HG02852 (cell line): ENCODE data around the gene TALDO1.

Experiments used
- ATAC-seq: cut with Tn5 transposase; IDR thresholded peaks from one replicate; pipeline ENCODE4 v1.9.1; 2021; ENCODE audit warnings: mild to moderate bottlenecking, moderate library complexity; ENCODE audit not compliant: unreplicated experiment

The TALDO1 gene

GRCh38 chr11:747158-748006 is at the start of gene TALDO1:
TSS of gene TALDO1 (plus strand) at chr11:747464. CDS start at chr11:747482, 18 bp downstream.
- ATAC-seq: peak; percentile 92

- no peak for ATAC-seq
These were observed 49.4 kb upstream of the TALDO1 start for GRCh38 chr11:697811-698311.

DNA sequence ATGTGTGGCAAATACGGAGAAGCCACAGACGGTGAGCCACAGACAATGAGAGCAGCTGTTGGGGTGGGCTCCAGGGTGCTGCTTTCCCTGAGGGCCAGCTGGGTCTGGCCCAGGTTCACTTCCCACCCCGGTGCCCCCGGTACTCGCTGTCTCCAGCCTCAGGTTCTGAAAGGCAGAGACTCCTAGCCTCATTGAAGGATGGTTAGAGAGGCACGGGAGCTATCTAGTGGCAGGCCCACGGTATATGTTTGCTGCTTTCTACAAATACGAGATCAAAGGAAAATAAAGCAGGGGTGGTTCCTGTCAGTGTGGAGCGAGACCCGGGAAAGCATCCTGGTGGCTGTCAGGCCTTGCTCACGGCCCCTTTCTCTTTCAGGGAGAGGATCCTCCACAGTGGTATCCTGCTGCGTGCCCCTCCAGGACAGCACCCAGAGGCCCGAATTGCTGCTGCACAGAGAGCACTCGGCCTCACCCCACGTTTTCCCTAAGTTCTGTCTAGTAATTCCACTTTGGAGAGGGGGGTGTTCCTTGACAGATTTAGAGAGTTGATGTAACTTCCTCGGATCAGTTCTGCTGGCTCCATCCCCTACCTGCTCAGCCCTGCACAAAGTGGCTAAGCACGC is 48.7 kb upstream of the TALDO1 start:
- ATAC-seq: no peak

- no peak for ATAC-seq
These were observed 48.2 kb upstream of the TALDO1 start for GRCh38 chr11:699116-699508.

DNA sequence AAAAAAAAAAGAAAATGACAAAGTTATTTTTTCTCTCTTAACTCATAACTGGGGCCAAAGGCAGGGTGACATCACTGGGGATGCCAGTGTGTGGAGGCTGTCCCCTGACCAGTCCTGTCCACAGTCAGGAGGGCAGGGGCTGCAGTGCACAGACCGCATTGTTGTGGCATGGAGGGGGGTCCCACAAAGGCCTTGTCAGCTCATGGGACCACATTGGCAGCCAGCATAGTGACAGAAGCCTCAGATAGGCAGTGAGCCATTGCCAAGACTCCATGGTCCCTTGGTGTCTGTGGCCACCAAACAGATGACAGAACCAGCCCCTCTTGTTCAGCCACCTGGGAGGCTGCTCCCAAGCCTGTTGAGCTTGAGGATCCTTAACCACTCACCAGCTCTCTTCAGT is 47.5 kb upstream of the TALDO1 start:
- ATAC-seq: no peak

- ATAC-seq: no peak
These were observed 45.4 kb upstream of the TALDO1 start for GRCh38 chr11:701741-702461.

DNA sequence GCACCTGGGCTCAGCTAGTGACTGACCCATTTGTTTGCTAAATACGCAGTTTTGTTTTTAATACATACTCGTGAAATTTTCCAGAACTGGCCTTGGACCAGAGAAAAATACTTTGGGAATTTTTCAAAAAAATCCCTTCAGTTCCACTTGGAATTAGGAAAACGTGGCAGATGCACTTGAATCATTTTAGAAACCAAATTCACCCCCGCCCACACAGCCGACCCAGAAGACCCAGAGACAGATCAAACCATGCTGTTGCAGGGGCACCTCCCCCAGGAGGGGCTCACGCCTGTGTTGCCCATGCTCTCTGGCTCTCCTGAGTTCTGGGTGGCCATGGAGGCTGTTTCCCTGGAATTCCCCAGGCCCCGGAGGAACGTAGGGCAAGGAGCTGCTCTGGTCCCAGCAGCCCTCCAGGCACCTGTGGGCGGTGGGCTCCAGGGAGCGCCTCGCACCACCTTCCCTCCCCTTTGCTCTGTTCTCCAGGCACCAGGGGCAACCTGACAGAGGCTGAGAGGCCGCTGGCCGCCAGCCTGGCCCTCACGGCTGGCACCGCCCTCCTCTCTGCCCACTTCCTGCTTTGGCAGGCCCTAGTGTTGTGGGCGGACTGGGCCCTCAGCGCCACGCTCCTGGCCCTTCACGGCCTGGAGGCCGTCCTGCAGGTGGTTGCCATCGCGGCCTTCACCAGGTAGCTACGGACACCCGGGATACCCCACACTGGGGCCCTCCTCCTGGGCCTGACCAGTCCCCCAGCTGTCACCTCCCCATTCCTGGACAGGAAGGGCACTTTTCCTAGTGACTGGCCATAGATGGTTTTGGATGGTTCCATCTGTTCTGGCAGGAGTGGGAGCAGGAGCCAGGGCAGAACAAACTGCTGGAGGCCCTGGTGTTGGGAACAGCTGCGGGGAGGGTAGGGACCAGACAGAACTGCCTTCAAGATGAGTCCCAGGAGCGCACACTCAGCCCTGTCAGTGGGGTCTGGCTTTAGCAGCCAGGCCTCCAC is 44.5 kb upstream of the TALDO1 start:
- no peak for ATAC-seq

GRCh38 chr11:703506-703905 is 43.8 kb upstream of the TALDO1 start:
- no peak for ATAC-seq

- ATAC-seq: no peak
These were observed 43.0 kb upstream of the TALDO1 start for GRCh38 chr11:704228-704674.

- ATAC-seq: no peak
These were observed 42.3 kb upstream of the TALDO1 start for GRCh38 chr11:704781-705645.

GRCh38 chr11:705646-706438 is 41.4 kb upstream of the TALDO1 start, which contains the start of gene EPS8L2:
TSS of gene EPS8L2 (plus strand) at chr11:706231. CDS start at chr11:709408, 3,177 bp downstream.
- ATAC-seq: no peak

- no peak for ATAC-seq
These were observed 40.8 kb upstream of the TALDO1 start for GRCh38 chr11:706439-706956.

GRCh38 chr11:706957-707816 is 40.1 kb upstream of the TALDO1 start:
- no peak for ATAC-seq

DNA sequence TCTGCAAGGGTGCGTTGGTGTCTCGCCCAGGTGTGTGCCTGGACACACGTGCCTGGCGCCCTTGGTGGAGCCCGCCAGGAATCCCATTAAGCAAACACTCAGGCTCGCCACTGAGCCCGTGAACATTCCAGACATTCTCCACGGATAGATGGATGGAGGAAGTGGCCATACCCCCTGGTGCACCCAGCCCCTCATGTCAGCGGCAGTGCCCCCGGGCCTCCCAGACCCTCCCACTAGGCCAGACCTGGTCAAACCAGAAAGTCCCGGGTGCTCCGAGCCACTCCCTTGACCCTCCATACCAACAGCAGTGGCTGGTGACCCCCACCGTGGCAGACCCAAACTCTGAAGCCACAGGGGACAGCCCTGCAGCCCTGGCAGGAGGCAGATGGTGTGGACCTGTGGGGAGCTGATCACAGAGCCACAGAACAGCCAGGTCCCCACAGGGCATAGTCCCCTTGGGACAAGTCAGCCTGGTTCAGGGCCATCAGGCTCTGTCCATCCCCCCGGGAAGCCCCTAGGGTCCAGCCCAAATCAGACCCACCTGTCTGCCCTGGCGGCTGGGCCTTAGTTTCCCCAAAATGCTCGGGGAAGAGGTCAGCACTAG is 39.3 kb upstream of the TALDO1 start:
- no peak for ATAC-seq

DNA sequence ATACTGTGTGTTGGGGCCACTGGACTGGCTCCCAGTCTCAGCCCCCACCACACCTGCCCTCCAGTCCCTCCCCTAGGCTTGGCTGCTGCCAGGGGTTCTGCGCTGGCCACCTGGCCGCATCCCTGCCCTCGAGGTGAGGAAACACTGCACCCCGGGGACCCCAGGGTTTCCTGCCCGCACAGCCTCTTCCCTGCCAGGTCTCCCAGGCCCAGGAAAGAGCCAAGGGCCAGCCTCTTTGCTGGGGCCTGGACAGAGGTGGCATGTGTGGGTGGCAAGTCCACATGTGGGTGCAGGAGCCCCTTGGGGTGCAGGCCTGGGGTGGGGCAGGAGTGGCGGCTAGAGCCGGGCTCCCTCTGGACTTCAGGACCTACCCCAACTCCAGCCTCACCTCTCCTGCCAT is 38.8 kb upstream of the TALDO1 start:
- no peak for ATAC-seq

GRCh38 chr11:709109-709997 is 37.9 kb upstream of the TALDO1 start:
- ATAC-seq: no peak
